GM18907 (cell line): ENCODE data around the gene PHETA2.
"Not testable (repeated sequence)": the region's sequence is repeated elsewhere in the genome, so short reads cannot be mapped to it uniquely, and the experiment has no call there.

Source experiments
- ATAC-seq: cut with Tn5 transposase; IDR thresholded peaks from one replicate; pipeline ENCODE4 v1.9.1; 2021; ENCODE audit warnings: mild to moderate bottlenecking, moderate library complexity; ENCODE audit not compliant: unreplicated experiment

Gene PHETA2

GRCh38 chr22:42101199-42101598, 27.2 kb downstream of the PHETA2 start:
- ATAC-seq = no peak

- ATAC-seq = not testable (repeated sequence)
These were observed 30.3 kb downstream of the PHETA2 start for GRCh38 chr22:42104332-42104860.

- no peak for ATAC-seq
These were observed 34.8 kb downstream of the PHETA2 start for GRCh38 chr22:42108848-42109247.

GRCh38 chr22:42111798-42112197, 37.8 kb downstream of the PHETA2 start:
- no peak for ATAC-seq

GRCh38 chr22:42112793-42113192, 38.7 kb downstream of the PHETA2 start:
- not testable (repeated sequence) for ATAC-seq

GRCh38 chr22:42114721-42115120, 40.7 kb downstream of the PHETA2 start:
- ATAC-seq = no peak

GRCh38 chr22:42115420-42115830, 41.4 kb downstream of the PHETA2 start:
- not testable (repeated sequence) for ATAC-seq

- no peak for ATAC-seq
These were observed 42.9 kb downstream of the PHETA2 start for GRCh38 chr22:42116848-42117424.

- not testable (repeated sequence) for ATAC-seq
These were observed 46.4 kb downstream of the PHETA2 start for GRCh38 chr22:42120231-42121021.

GRCh38 chr22:42123529-42123928, 49.5 kb downstream of the PHETA2 start:
- ATAC-seq = not testable (repeated sequence)

- no peak for ATAC-seq
These were observed 53.6 kb downstream of the PHETA2 start for GRCh38 chr22:42127606-42128005.

- ATAC-seq = not testable (repeated sequence)
These were observed 54.0 kb downstream of the PHETA2 start for GRCh38 chr22:42128007-42128406.
